Metanephros (tissue), 2 donors: ENCODE measurements around the gene SIGLEC6. TPM values are rescaled to one million over a fixed set of nuclear protein-coding genes. Genes with fewer than 3 reads are reported as not detected.

ENCODE experiments used
- small RNA-seq: library from RNA; depleted of rRNA; stranded (forward); fragments of <200 nt; gene quantifications from one replicate; pipeline ENCODE3, GENCODE V24; 2014; ENCODE audit warnings: low replicate concordance
- total RNA-seq: library from RNA; depleted of rRNA; stranded (reverse); fragments of >200 nt; gene quantifications from one replicate; pipeline ENCODE4 v1.2.3, GENCODE V29; 2014

Gene SIGLEC6
- 0.18 TPM for total RNA-seq

GRCh38 chr19:51531349-51532315 lies at the start of gene SIGLEC6:
Gene SIGLEC6, minus strand, starts transcription at chr19:51531670. Its CDS starts 22 bp downstream, at chr19:51531648.

DNA sequence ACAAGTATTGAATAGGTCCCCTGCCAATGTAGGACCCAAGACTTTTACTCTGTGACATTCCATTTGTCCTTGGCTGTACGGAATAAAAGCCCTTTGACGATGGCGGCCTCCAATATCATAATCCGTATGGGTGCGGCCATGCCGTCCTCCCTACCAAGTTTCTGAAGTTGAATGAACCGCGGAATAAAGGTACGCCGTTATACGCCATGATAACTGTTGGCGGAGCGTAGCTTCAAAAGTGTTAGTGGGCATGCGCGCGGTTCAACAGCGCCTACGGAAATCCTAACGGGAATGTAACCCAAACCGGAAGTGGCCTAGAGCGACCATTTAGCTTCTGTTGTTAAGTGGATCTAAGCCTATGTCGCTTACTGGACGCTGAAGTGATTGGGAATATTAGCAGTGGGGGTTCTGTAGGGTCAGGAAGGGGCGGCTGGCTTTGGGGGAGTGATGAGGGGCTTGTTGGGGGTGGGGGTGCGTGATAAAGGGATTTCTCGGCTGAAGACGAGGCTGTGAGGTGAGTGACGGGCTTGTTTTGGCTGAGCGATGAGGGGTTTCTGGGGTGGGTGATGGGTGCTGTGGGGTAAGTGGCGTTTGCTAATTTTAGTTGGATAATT lies 39.6 kb upstream of the SIGLEC6 start, which contains the start of gene ZNF175:
TSS of gene ZNF175 (plus strand) at position 322 of the 614 bp plus-strand sequence. CDS start 2,047 bp downstream, outside the sequence.

DNA sequence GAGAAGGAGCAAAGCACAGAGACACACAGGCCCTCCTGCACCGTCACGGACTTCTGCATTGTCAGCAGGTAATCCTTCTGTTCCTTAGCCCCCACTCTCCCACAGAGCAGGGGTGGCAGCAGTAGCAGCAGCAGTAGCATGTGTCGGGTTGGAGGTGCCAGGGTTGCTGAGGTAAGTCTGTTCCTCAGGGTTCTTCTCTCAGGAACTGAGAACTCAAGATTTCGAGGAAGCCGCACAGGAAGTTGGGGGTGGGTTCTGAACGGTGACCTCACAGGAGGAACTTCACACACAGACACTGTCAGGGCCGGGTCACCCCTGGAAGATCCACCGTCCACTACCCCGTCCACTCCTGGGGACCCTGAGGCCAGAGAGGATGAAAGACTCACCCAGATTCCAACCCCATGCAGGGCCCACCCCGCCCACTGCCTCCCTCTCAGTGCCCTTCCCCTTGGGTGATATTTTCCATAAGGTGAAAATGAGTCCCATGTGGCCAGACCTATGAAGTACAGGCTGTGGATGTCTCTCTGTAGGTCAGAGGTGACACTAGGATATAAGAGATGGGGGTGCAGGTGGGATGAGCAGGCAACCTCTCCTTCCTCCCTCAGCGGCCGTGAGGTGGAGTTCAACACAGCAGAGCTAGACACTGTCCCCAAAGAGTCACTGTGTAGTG lies 29.7 kb downstream of the SIGLEC6 start, which contains the start of gene SIGLEC12:
TSS of gene SIGLEC12 (minus strand) at position 207 of the 670 bp plus-strand sequence. CDS start at position 140, 67 bp downstream.

GRCh38 chr19:51478381-51479234 lies 52.9 kb downstream of the SIGLEC6 start, which contains the start of gene CEACAM18:
Gene CEACAM18, plus strand, starts transcription at chr19:51478539.

Small RNAs within 50 kb of the gene (small RNA-seq; reads per million reads assigned to genes)
- not detected for gene AC020914.3

Other genes with a start within 250 kb of the SIGLEC6 start
- gene IGLON5, start 220.0 kb downstream of the SIGLEC6 start, total RNA-seq = 1.6 TPM
- gene VSIG10L, start 189.5 kb downstream of the SIGLEC6 start, total RNA-seq = 1.5 TPM
- gene ETFB, start 165.3 kb downstream of the SIGLEC6 start, total RNA-seq = 70.2 TPM
- not detected for gene CLDND2, start 162.7 kb downstream of the SIGLEC6 start, total RNA-seq
- gene NKG7, start 159.0 kb downstream of the SIGLEC6 start, total RNA-seq = 7.2 TPM
- not detected for gene LIM2, start 143.7 kb downstream of the SIGLEC6 start, total RNA-seq
- gene C19orf84, start 141.1 kb downstream of the SIGLEC6 start, total RNA-seq = 0.23 TPM
- 2.4 TPM for gene SIGLEC10, start 114.0 kb downstream of the SIGLEC6 start, total RNA-seq
- 0.06 TPM for gene SIGLEC8, start 73.2 kb downstream of the SIGLEC6 start, total RNA-seq
- not detected for gene CEACAM18, start 53.1 kb downstream of the SIGLEC6 start, total RNA-seq
- gene SIGLEC12, start 29.9 kb downstream of the SIGLEC6 start, total RNA-seq = 0.12 TPM
- gene ZNF175, start 39.6 kb upstream of the SIGLEC6 start, total RNA-seq = 9.9 TPM
- 0.88 TPM for gene SIGLEC5, start 98.7 kb upstream of the SIGLEC6 start, total RNA-seq
- gene SIGLEC14, start 115.2 kb upstream of the SIGLEC6 start, total RNA-seq = 1.6 TPM
- gene SPACA6, start 161.7 kb upstream of the SIGLEC6 start, total RNA-seq = 15.0 TPM
- 0.12 TPM for gene HAS1, start 192.3 kb upstream of the SIGLEC6 start, total RNA-seq
- gene FPR1, start 220.2 kb upstream of the SIGLEC6 start, total RNA-seq = 13.1 TPM
- 2.7 TPM for gene FPR2, start 229.5 kb upstream of the SIGLEC6 start, total RNA-seq